RPMI8226 (cell line): Measurements from ENCODE around the gene TMEM255B.

Source experiments
- DNase-seq: peaks from one replicate; pipeline ENCODE4 v3.0.0-alpha.2; 2015

TMEM255B gene

GRCh38 chr13:113852536-113853517 lies 93.8 kb downstream of the TMEM255B start:
- DNase-seq, result peak; percentile 4

GRCh38 chr13:113853518-113854237 lies 94.7 kb downstream of the TMEM255B start:
- peak; percentile 78 for DNase-seq

- DNase-seq, result peak; percentile 96
Measured at GRCh38 chr13:113854238-113855011, 95.4 kb downstream of the TMEM255B start.

GRCh38 chr13:113855012-113855921 lies 96.2 kb downstream of the TMEM255B start:
- peak; percentile 81 for DNase-seq

- peak; percentile 68 for DNase-seq
Measured at GRCh38 chr13:113855931-113856715, 97.1 kb downstream of the TMEM255B start.

- DNase-seq, result peak; percentile 74
Measured at GRCh38 chr13:113856716-113857065, 97.7 kb downstream of the TMEM255B start.

GRCh38 chr13:113857531-113858195 lies 98.6 kb downstream of the TMEM255B start:
- peak; percentile 90 for DNase-seq

- DNase-seq, result peak; percentile 65
Measured at GRCh38 chr13:113859311-113860050, 100.5 kb downstream of the TMEM255B start.

- peak; percentile 93 for DNase-seq
Measured at GRCh38 chr13:113860051-113860664, 101.1 kb downstream of the TMEM255B start.

- peak; percentile 94 for DNase-seq
Measured at GRCh38 chr13:113860665-113861432, 101.8 kb downstream of the TMEM255B start.

- DNase-seq, result peak; percentile 83
Measured at GRCh38 chr13:113861433-113862030, 102.5 kb downstream of the TMEM255B start.

- DNase-seq, result peak; percentile 76
Measured at GRCh38 chr13:113862191-113862930, 103.3 kb downstream of the TMEM255B start.

GRCh38 chr13:113862931-113863523 lies 104.0 kb downstream of the TMEM255B start:
- DNase-seq, result peak; percentile 97

GRCh38 chr13:113863524-113864272 lies 104.7 kb downstream of the TMEM255B start, which contains the start of gene GAS6:
Gene GAS6 (minus strand): TSS chr13:113864076. CDS start chr13:113863920, 156 bp downstream.
- peak; percentile 81 for DNase-seq

GRCh38 chr13:113864273-113864890 lies 105.4 kb downstream of the TMEM255B start:
- DNase-seq, result no peak
